Right lobe of liver (tissue), 4 donors: Measurements from ENCODE around the gene TMEM204.

Experiments
- CTCF ChIP-seq, 4 donors: fragments of 200-600 bp in 3 of 4; fragments of 450-650 bp in 1 of 4; IDR thresholded peaks; one replicate each; pipeline versions ENCODE4 v1.5.1 to v1.8.0; 2016 to 2022; ENCODE audit warnings: antibody characterized with exemption in 4 of 4, mild to moderate bottlenecking in 2 of 4
- POLR2A ChIP-seq: fragments of 450-650 bp; IDR thresholded peaks from one replicate; pipeline ENCODE4 v1.6.1; 2017; ENCODE audit warnings: antibody characterized with exemption, mild to moderate bottlenecking
- donor health status: DM: no; HTN: no; CAD: no.
- donor health status: DM: no; HTN: no; CAD: no.
- donor health status: DM: no; HTN: yes; CAD: no.

GRCh38 chr16:1487395-1488053 lies 45.9 kb upstream of the TMEM204 start:
- no peak for TF ChIP-seq CTCF (IDR thresholded peaks at IDR 0.05)
- TF ChIP-seq POLR2A, result no peak
